GM21447 (cell line): ENCODE measurements around the gene VPS37C.
"Not testable (repeated sequence)": the region's sequence is repeated elsewhere in the genome, so short reads cannot be mapped to it uniquely, and the experiment has no call there.

Experiments used
- ATAC-seq: cut with Tn5 transposase; IDR thresholded peaks from one replicate; pipeline ENCODE4 v1.9.1; 2021; ENCODE audit not compliant: unreplicated experiment

The VPS37C gene

GRCh38 chr11:61176446-61176845 is 15.2 kb upstream of the VPS37C start:
- no peak for ATAC-seq

GRCh38 chr11:61174949-61175348 is 13.7 kb upstream of the VPS37C start:
- ATAC-seq = no peak

GRCh38 chr11:61174273-61174672 is 13.0 kb upstream of the VPS37C start:
- ATAC-seq = no peak

GRCh38 chr11:61173456-61173855 is 12.2 kb upstream of the VPS37C start:
- no peak for ATAC-seq

GRCh38 chr11:61172888-61173287 is 11.7 kb upstream of the VPS37C start:
- no peak for ATAC-seq

- ATAC-seq = no peak
These were observed 11.1 kb upstream of the VPS37C start for GRCh38 chr11:61172356-61172755.

- no peak for ATAC-seq
These were observed 10.7 kb upstream of the VPS37C start for GRCh38 chr11:61171907-61172306.

- no peak for ATAC-seq
These were observed 9.3 kb upstream of the VPS37C start for GRCh38 chr11:61170566-61170965.

GRCh38 chr11:61168800-61169199 is 7.6 kb upstream of the VPS37C start:
- no peak for ATAC-seq

- no peak for ATAC-seq
These were observed 6.9 kb upstream of the VPS37C start for GRCh38 chr11:61168042-61168688.

- not testable (repeated sequence) for ATAC-seq
These were observed 5.1 kb upstream of the VPS37C start for GRCh38 chr11:61166331-61166730.

- ATAC-seq = not testable (repeated sequence)
These were observed 4.6 kb upstream of the VPS37C start for GRCh38 chr11:61165785-61166184.

- ATAC-seq = no peak
These were observed 3.6 kb upstream of the VPS37C start for GRCh38 chr11:61164606-61165424.

GRCh38 chr11:61163714-61164605 is 2.7 kb upstream of the VPS37C start:
- no peak for ATAC-seq

GRCh38 chr11:61163021-61163420 is 1.8 kb upstream of the VPS37C start:
- no peak for ATAC-seq

- ATAC-seq = no peak
These were observed 1.1 kb upstream of the VPS37C start for GRCh38 chr11:61162092-61162941.

GRCh38 chr11:61160487-61161189 is 588 bp downstream of the VPS37C start:
- no peak for ATAC-seq

GRCh38 chr11:61158691-61159381 is 2.4 kb downstream of the VPS37C start:
- ATAC-seq = no peak

- no peak for ATAC-seq
These were observed 3.5 kb downstream of the VPS37C start for GRCh38 chr11:61157743-61158142.
